GM08714 (cell line): ENCODE measurements around the gene KNCN.

Experiments used
- H3K4me3 ChIP-seq: fragments of 200-500 bp; sonication (Bioruptor generic); 2 replicates; pipeline ENCODE4 v1.5.1; 2014; ENCODE audit warnings: mild to moderate bottlenecking, low read length, inconsistent platforms
- ZNF274 ChIP-seq: IDR thresholded peaks from 2 replicates; pipeline ENCODE4 v1.6.1; 2012; ENCODE audit warnings: mild to moderate bottlenecking, low read depth, low read length

Gene KNCN

DNA sequence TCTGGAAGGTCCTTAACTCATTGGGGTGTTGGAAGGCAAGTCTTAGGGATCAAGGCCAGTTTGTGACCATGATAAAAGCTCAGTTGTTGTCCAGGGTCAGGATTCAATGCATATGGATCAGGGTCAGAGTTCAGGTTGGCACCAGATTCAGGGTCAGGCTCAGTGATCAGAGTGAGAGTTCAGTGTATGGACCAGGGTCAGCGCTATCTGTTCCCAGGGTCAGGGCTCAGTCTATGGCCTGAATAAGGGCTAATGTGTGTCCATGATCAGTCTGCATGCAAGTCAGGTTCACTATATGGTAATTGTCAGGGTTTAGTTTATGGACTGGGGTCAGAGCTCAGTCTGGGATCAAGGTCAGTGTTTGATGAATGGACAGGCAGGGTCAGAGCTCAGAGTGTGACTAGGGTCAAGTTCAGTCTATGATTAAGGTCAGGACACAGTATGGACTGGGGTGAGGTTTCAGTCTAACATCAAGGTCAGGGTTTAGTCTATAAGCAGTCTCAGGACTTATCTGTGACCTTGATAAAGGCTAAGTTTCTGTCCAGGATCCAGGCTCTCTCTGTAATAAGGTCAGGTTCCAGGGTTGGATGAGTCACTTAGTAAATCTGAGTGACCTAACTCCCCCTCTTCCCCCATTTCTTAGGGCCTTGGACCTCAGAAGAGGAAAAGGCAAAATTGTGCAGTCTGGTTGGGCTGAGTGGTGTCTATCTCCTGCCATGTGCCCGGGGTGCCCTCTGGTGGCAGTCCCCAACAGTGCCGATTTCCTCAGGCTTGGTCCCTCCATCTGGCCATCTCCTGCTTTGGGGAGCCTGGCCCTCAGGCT lies 23.8 kb downstream of the KNCN start:
- no peak for TF ChIP-seq ZNF274
- no peak overlapping the region for H3K4me3 ChIP-seq

DNA sequence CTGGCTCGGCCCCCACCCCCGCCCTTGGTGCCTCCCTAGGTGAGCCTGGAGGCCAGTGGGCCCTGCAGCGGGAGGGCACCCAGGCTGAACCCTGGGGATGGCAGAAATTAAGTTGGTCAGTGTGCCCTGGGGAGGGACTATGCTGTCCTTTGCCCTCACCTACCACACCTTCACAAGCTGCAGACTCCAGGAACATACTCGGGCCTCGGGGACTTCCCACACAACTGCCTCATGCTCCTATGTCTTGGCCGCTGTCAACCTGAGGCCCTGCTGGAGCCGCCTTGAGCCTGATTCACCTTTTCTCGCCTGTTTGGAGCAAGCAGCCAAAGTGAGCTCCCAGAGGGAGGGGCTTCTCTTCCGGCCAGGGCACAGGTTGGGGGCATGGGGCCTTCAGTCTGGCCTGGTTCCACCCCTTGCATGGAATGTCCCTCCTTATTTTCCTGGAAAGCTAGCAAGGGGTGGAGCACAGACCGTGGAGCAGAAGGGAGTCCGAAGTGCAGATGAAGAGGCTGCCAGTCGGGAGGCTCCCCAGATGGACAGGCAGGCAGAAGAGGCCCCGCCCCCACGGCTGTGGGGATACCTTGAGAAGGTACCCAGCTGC lies 24.7 kb downstream of the KNCN start:
- no peak for TF ChIP-seq ZNF274
- H3K4me3 ChIP-seq: no peak overlapping the region

DNA sequence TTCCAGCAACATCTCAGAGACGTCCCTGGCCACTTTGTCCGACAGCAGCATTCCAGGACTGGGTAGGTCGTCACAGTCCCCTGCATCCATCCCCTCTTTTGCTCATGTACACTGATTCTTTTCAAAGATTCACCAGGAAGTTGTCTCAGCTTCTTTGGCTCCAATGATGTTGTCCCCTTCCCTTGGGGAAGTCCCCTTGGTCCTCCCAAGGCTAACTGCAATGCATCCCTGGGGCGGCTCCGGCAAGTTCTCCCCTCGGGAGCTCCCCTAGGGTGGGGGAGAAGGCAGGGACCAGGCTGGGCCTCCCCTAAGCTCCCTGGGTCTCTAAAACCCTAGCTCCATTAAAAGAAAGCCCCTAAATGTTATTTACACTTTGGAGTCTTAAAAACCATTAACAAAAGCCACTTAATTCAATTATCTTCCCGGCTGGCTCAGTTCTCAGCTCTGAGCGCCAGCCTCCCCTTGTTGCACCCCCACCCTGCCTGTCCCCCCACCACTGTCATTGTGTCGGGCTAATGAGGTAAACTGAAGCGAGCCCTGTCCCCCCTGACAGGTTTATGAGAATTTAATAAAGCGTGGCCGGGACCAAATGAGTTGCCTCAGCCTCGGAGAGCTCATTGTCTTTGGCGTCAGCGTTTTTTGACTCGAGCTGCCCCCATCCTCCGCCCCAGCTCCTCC lies 25.3 kb downstream of the KNCN start:
- no peak for TF ChIP-seq ZNF274
- H3K4me3 ChIP-seq: no peak overlapping the region

DNA sequence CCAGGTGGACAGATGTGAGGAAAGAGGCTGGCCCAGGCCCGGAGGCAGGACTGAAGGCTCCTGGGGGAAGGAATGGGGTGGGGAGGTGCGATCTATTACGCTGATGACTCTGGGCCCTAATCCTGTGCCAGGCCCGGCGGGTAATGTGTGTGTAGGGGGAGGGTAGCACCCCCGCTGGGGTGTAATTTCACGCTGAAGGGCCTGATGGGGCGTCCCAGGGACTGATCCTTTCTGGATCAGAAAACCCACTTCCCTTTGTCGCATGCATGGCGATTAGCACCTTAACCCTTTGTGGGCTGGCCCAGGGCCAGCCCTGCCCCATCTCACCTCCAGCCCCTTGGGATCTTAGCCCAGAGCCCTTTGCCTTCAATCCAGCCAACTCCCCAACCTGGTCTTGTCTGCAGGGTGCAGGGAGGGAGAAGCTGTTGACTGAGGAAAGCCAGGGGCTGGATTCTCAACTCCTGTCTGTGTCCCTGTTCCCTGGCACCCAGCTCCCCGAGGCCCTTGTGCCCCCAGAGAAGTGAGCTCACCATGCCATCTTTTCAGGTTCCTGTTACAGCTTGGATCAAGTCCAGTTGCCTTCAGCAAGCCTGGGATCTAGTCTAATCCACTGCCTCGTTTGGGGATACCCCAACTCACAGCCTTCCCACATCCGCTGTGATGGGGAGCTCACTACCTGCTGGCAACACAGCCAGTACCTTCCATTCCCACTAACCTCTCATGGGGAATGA lies 26.0 kb downstream of the KNCN start:
- no peak overlapping the region for H3K4me3 ChIP-seq
- TF ChIP-seq ZNF274: no peak

DNA sequence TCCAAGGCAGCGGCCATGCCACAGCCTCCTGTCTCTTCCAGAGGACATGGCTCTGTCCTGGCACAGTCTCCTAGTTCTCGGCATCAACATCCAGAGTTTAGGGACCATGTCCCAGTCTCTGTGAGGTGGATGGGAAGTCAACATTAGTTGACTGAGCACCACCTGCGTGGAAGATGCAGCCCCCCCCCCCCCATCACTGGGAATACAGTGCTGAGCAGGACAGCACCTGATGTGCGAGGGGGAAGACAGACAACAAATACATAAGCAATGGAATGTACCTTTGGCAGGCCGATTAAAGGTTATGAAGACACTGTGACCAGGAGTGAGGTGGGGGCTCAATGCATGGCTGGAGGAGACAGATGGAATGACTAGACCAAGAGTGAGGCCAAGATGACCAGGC lies 26.6 kb downstream of the KNCN start:
- no peak overlapping the region for H3K4me3 ChIP-seq
- TF ChIP-seq ZNF274: no peak

DNA sequence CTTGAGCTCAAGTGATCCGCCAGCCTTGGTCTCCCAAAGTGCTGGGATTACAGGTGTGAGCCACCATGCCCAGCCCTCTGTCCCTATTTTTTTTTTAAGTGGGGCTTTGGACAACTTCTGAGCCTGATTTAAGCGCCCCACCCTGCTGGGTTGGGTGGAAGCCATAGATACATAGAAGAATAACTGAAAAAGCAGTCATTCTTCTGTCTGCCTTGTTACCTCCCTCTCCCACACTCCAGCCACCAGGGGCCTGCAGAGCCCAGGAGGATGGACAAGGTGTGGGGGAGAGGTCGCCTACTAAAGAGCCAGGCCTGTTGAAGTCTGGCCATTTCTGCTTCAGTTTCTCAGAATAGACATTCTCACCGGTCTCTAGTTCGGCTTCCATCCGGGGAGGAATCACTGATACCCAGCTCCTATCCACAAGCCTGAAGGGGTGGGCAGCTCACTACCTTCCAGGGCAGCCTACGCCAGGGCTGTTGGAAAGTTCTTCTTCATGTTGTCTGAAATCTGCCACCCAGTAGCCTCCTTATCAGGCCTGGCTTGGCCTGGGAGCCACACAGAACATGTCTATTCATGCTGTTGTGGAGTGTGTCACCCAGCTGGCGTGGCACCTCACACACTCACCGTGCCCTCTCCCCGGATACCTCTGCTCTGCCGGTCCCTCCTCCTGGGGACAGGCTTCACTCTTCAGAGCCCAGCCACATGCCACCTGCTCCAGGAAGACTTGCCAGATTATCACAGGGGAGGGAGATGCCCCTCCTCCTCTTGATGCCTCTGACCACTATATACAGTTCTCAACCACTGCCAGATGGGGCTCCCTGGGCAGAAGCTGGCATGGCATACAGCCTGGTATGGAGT lies 27.7 kb downstream of the KNCN start:
- TF ChIP-seq ZNF274: no peak
- no peak overlapping the region for H3K4me3 ChIP-seq

DNA sequence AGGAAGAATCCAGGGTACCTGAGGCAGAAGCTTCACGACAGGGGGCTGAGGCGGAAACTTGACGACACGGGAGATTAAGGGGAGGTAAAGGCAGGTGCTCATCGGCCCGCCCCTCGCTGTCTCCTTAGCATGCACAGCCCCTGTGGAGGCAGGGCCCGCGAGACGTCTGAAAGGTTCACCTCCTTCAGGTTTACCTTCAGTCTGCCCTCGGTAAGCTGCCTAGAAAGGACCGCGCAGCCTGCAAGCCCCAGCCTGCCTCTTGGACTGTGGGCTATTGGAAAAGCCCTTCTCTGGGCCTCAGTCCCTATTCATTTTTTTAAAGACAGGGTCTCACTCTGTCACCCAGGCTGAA lies 28.5 kb downstream of the KNCN start:
- TF ChIP-seq ZNF274: no peak
- no peak overlapping the region for H3K4me3 ChIP-seq

DNA sequence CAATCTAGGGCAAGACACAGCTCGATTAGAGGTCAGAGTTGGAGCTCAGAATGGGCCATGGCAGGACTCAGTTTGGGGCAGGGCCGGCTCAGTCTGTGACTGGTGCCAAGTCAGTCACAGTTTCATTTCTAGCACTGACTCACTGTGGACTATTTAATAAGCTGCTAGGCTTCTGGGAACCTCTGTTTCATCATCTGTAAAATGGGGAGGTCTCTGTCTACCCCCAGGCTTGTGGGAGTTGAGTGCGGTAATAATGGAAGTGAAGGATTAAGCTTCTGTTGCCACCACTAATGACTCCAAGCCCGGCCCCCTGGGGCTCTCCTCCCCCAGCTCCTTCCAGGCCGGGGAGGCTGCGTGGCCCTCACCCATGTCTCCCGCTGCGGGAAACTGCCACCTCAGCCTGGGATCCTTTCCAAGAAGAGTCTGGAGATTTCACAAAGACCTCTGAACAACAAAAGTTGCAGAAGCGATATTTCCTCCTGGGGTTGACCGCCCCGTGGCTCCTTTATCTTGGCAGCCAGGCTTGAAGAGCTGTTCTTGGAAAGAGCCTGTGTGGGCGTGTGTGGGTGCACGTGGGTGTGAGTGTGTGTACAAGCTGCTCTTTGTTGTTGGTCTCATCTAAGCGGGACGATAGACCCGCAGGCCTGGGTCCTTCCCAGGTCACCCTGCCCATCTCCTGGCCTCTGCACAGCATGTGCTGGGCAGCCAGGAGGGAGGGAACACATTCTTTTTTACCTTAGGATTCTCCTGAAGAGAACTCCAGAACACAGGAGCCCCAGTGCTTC lies 29.1 kb downstream of the KNCN start:
- no peak for TF ChIP-seq ZNF274
- H3K4me3 ChIP-seq: no peak overlapping the region

DNA sequence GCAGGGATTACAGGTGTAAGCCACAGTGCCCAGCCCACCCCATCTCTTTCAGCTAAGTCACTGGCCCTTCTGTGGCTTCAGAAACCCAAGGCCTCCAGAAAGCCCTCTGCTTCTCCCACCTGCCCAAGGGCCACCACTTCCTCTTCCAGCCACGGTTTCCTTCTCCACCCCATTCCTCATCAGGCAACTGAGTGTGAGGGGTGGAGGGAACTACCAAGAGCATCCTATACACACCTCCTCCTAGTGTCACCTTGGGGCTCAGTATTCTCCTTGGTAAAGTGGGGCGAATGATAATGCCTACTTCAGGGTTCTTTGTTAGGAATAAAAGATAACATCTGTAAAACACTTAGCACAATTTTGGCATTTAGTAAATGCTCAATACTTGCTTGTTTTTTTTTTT lies 30.0 kb downstream of the KNCN start:
- no peak for TF ChIP-seq ZNF274
- H3K4me3 ChIP-seq: no peak overlapping the region

DNA sequence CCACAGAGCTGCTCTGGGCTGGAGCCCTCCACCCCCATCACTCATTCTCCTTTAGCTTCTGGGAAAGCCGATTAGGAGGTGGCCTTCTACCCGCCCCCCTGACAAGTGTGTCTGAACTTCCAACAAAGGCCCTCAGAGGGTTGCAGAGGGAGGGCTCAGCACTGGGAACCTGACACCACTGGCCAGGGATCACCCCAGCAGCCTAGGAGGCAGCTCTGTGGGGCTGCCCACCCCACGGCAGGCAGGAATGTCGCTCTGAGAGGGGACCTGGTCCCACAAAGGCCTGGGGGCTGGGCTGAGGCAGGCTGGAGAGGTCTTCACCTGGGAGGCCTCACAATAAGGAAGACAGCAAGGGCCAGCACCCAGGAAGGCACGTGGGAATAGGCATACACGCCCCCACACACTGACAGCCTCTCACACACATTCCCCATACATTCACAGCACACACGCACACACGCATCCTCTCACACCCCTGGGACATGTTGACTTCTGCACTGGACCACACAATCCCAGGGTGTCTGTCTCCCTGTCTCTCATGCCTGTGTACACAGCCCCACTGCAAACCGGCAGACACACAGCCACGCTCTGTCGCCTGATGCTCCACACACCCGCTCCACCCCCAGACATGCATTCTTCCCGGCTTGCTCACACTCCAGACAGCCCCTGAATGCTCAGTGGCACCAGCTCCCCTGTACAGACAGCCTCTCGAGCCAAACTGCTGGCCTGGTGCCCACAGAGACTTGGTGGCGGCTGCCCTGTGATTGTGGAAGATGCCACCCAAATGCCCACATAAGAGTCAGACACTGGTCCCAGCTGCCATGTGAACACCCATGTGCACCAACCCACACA lies 31.2 kb downstream of the KNCN start:
- H3K4me3 ChIP-seq: no peak overlapping the region
- TF ChIP-seq ZNF274: no peak

DNA sequence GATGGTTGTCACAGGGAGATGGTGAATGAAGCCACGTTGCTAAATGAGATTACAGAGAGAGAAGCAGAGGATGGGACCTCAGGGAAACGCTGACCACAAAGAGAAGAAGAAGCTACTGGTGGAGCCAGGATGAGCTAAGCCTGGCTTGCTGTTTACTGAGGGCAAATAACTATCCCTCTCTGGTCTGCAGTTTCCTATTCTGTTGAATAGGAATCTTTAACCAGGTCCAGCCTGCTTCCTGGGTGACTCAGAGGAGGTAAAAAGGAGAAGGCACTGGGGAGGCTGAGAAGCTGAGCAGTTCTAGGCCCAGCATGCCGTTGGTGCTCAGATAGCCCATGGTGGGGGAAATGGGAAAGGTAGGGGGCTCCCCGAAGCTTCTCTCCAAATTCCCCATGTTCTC lies 32.2 kb downstream of the KNCN start:
- no peak overlapping the region for H3K4me3 ChIP-seq
- TF ChIP-seq ZNF274: no peak

DNA sequence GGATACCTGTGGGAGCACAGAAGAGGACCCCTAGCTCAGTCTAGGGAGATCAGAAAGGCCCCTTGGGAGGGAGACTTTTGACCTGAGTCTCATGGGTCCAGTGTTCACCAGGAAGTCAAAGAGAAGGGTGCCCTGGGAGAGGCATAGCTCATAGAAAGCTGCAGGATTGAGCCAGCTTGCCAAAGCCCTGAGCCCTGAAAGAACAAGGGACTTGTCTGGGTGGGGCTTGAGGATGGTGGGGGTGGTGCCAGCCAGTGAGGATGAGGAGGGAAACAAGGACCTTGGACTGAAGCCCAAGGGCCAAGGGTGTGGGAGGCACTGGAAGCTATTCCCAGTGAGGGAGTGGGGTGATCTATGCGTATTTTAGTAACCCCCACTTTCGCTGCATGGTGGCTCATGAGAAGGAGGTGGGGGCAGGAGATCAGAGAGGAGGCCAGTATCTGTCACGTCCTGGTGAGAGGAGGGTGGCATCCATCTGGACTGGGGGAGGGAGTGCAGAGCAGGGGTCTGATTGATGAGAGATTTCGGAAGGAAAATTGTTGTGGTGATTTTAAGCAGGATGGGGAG lies 33.4 kb downstream of the KNCN start:
- no peak overlapping the region for H3K4me3 ChIP-seq
- TF ChIP-seq ZNF274: no peak
